NCI-H2029 treated with DMSO at 0.1 percent for 48 hours (cell line): ENCODE data around the gene PHYHIPL.
"Not testable (repeated sequence)": the region's sequence is repeated elsewhere in the genome, so short reads cannot be mapped to it uniquely, and the experiment has no call there.

Experiments
- DNase-seq: peaks from one replicate; lab custom pipeline; 2025; lab: John Stamatoyannopoulos, UW

PHYHIPL gene

DNA sequence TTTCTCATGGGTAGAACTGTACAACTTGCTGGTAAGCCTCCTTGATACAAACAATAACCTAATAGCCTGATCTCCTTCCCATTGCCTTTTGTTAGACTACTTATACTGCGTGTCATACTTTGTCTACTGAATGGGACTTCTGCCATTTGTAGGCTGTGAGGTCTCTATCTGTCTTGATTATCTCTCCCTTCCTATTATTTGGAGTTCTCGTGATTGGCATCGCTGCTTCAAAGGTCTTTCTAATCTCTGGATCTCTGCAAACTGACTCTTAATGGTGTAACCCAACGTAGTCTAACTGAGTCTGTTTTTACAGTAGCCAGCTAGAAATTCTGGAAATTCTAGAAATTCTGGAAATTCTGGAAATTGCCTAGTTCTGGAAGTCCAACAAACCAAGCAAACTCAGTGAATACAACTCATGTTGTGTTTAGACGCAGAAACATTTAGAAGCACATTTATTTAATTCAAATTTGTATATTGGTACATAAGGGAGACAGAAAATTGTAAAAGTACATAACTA is 29.8 kb downstream of the PHYHIPL start:
- DNase-seq: no peak

GRCh38 chr10:59212301-59212798 is 35.9 kb downstream of the PHYHIPL start:
- DNase-seq: no peak

DNA sequence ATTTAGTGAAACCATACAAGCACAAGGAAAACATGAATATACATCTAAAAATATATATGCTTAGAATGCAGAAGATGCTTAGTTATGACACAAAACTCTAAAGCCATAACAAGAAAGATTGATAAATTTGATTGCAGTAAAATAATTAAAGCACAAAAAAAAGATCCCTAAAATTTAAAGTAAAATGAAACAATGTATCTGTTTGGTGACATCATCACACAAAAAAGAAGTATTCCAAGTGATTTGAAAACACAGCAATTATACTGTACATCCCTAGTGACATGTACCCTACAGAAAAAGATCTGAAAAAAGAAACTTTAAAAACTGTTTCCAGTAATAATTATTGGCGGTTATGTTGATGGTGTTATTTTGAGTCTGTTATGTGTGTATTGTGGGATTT is 37.7 kb downstream of the PHYHIPL start:
- DNase-seq: no peak

DNA sequence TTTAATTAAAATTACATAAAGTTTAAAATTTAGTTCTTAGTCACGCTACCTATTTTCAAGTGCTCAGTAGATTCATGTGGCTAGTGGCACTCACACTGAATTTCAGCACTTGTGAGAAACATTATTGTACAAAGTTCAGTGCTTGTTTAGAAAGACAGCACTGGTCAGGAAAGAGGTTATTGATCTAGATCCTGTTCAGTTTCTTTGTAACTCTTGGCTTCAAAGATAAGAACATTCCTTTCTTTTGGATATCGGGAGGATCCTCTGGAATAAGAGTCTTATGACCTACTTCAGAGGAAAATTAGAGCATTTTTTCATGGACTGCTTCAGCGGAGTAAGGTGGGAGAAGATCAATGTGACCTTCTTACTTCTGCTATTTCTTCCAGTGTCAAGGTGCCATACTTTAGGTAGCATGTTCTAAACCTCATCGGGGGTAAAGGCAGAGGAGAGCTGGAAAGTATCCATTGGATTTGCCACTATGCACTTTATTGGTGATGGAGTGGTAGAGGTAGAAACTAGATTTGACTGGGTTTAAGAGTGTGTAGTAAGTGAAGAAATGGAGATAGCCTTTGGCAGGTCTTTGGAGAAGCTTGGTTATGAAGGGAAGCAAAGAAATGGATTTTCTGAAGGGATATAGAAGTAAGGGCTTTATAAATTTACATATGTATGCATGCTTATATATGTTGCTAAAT is 39.9 kb downstream of the PHYHIPL start:
- DNase-seq: no peak

DNA sequence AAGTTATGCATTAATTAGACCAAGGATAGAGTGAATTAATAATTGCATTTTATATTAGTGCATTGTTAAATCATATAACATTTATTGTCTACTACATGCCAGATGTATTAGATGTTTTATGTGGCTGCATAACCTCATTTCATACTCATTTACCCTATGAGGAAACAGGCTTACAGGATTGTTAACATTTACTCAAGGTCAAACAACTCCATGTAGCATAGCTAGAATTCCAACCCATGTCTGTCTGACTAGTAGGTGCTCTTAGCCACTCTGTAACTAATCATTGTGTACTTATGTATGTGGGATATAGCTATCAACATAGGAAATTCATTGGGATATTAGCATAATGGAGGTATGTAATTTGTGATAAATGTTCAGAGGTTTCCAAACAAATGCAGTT is 46.3 kb downstream of the PHYHIPL start:
- no peak for DNase-seq

DNA sequence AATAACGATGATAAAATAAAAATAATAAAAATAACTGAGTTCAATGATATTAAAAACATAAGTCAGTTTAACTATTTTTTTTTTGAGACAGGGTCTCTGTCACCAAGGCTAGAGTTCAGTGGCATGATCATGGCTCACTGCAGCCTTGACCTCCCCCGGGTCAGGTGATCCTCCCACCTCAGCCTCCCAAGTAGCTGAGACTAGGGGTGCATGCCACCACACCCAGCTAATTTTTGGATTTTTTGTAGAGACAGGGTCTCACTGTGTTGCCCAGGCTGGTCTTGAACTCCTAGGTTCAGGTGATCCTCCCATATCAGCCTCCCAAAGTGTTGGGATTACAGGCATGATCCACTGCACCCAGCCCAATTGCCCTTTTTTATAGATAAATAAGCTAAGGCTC is 47.2 kb downstream of the PHYHIPL start:
- DNase-seq: not testable (repeated sequence)

GRCh38 chr10:59225211-59225610 is 48.8 kb downstream of the PHYHIPL start:
- DNase-seq: no peak

DNA sequence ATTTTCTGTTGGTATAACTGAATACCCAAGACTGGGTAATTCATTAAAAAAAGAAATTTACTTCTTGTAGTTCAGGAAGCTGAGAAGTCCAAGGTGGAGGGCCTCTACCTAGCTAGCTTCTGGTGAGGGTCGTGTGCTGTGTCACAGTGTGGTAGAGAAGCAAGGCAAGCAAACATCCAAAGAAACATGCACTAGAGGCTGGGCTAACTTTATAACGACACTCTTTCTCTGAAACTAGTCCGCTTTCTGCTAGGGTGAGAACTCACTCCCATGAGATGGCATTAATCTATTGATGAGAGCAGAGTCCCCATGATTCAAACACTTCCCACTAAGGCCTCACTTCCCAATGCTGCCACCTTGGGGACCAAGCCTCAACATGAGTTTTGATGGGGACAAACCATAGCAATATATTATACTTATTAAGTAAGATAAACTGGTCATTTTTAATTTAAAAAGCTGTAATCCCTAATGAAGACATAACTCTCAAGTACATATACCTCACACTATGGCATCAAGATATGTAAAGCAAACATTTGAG is 50.8 kb downstream of the PHYHIPL start:
- no peak for DNase-seq

GRCh38 chr10:59229441-59229840 is 53.0 kb downstream of the PHYHIPL start:
- DNase-seq: no peak

GRCh38 chr10:59234194-59234593 is 57.8 kb downstream of the PHYHIPL start:
- no peak for DNase-seq

DNA sequence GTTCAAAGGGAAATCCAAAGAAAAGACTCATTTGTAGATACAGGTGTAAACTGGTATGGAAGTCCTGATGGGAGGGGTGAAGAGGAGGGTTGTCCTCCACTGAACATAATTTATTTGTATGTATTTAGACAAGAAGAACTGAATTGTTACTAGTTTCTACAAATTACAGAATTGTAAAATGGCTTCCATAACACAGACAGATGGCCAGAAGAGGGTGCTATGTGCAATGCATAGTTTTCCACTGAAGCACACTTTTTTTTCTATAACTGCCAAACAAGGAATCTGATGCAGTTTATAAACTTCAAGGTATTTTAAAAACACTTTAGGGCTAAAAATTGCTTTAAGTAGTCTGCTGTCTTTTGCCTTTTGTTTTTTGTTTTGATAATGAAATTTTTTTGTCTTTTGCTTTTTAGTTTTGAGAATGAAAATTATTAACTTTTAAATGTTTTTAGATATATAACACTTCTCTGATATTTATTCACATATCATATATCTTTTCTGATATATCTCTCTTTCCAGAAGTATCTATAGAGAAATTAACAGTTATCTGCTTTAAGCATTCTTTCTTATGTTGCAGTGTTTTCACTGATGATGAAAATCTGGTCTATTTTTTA is 58.5 kb downstream of the PHYHIPL start:
- DNase-seq: no peak

- no peak for DNase-seq
These were observed 59.7 kb downstream of the PHYHIPL start for GRCh38 chr10:59236064-59236697.

GRCh38 chr10:59237775-59238174 is 61.3 kb downstream of the PHYHIPL start:
- no peak for DNase-seq

GRCh38 chr10:59239108-59239507 is 62.7 kb downstream of the PHYHIPL start:
- DNase-seq: not testable (repeated sequence)

GRCh38 chr10:59240582-59241183 is 64.2 kb downstream of the PHYHIPL start:
- DNase-seq: no peak

- no peak for DNase-seq
These were observed 65.6 kb downstream of the PHYHIPL start for GRCh38 chr10:59242057-59242456.

- DNase-seq: no peak
These were observed 66.5 kb downstream of the PHYHIPL start for GRCh38 chr10:59242991-59243390.

- DNase-seq: no peak
These were observed 67.3 kb downstream of the PHYHIPL start for GRCh38 chr10:59243611-59244195.

DNA sequence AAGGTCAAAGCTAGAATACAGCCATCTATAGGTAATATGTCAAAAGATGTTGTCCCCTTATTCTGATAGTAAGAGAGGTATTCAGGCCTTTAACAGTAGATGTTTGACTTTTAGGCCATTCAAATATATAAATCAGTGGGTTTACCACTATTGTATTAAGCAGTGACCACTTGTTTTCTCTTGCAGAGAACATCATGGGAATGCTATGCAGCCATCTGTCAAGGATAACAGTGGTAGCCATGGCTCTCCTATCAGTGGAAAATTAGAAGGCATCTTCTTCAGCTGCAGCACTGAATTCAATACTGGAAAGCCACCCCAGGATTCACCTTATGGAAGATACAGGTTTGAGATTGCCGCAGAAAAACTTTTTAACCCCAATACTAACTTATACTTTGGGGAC is 68.4 kb downstream of the PHYHIPL start:
- no peak for DNase-seq

DNA sequence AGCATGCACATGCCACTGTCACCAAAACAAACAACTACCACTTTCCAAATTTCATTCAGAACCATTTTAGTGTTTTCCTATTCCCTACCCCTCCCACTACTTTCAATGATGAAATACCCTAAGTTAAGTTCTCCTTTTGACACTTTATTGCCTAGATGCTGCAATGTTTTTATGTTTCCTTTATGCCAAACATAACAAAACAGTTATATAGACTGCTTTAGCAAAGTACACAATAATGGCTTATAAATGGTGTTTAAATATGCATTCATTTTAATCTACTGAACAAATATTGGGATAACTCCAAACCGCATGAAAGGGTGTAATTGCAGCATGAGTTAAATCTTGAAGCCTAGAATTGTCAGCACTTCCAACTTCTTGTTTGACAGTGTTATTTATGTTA is 69.2 kb downstream of the PHYHIPL start:
- no peak for DNase-seq

GRCh38 chr10:59252491-59252890 is 76.0 kb downstream of the PHYHIPL start:
- DNase-seq: no peak

DNA sequence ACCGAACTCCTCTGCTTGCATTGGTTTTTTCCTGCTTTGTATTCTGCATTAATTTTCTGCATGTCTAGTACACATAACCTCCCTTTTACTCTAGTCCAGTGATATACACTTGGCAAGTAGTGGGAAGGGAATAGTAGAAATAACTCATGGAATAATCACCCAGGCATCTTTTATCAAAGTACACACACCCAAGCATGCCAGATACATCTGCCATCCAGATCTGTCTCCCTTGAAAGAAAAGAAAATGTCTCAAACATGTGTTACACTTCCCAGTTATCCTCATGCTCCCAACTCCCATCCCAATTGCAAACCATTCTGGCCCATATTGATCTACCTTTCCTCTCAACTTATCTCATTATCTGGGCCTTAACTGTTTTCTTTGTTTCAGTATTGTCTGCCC is 79.0 kb downstream of the PHYHIPL start:
- DNase-seq: no peak
